ENCODE measurements around the gene PCDHGB3. TPM values are rescaled to one million over a fixed set of nuclear protein-coding genes. Genes with fewer than 3 reads are reported as not detected.

PCDHGB3 gene
- total RNA-seq, result 1 to 10 TPM; 1.2 to 6.3 (median 2.3) TPM

GRCh38 chr5:141369994-141370848 lies at the start of gene PCDHGB3:
Gene PCDHGB3 (plus strand): TSS chr5:141370242. CDS start chr5:141370395, 153 bp downstream.
- WGBS, 2 donors, result 19 to 28% methylated on average over 24 to 32 of the region's 32 CpGs
- peak within 1 kb of the TSS in 2 of 4 donors; percentile 21 to 34 for H3K4me3 ChIP-seq
- peaks cover 65 to 89% (median 83%) of the 10 kb centered on the region in 4 donors for H3K9me3 ChIP-seq
- no peaks in the 10 kb centered on the region for H3K4me1 ChIP-seq
- H3K27ac ChIP-seq, result no peak within 1 kb of the TSS
- TF ChIP-seq CTCF (IDR thresholded peaks at IDR 0.05) (peak in 1 of 6 experiments; percentile 23), EP300 (IDR thresholded peaks at IDR 0.05) (no peak), POLR2A (IDR thresholded peaks at IDR 0.05) (no peak), POLR2AphosphoS5 (IDR thresholded peaks at IDR 0.05) (no peak)
- peaks cover 0 to 3% (median 0%) of the 10 kb centered on the region in 4 donors for H3K27me3 ChIP-seq
- no peaks in the 10 kb centered on the region for H3K36me3 ChIP-seq
- DNase-seq (peak in 1 of 2 donors; percentile 13), ATAC-seq (ENCODE audit: low FRiP score in 2 of 2) (peak in 1 of 2 donors; percentile 48)

GRCh38 chr5:141322261-141322660 lies 47.8 kb upstream of the PCDHGB3 start:
- Histone ChIP-seq H3K27me3 (no peaks in the 10 kb centered on the region), H3K4me3 (no peak overlapping the region), H3K4me1 (peaks cover 0 to 9% (median 4%) of the 10 kb centered on the region in 4 donors), H3K36me3 (peaks cover 0 to 26% (median 11%) of the 10 kb centered on the region in 4 donors), H3K9me3 (peaks cover 36 to 70% (median 63%) of the 10 kb centered on the region in 4 donors), H3K27ac (no peak overlapping the region)
- no peak for DNase-seq
- 88 to 94% methylated on average over 3 of the region's 3 CpGs for WGBS, 2 donors
- no peak for ATAC-seq (ENCODE audit: low FRiP score in 2 of 2)
- no peak for TF ChIP-seq CTCF (IDR thresholded peaks at IDR 0.05)
- no peak for TF ChIP-seq POLR2A (IDR thresholded peaks at IDR 0.05)
- TF ChIP-seq EP300 (IDR thresholded peaks at IDR 0.05), result no peak
- TF ChIP-seq POLR2AphosphoS5 (IDR thresholded peaks at IDR 0.05), result no peak

GRCh38 chr5:141326088-141326854 lies 43.8 kb upstream of the PCDHGB3 start:
- Histone ChIP-seq H3K9me3 (peaks cover 30 to 58% (median 55%) of the 10 kb centered on the region in 4 donors), H3K4me1 (peaks cover 0 to 1% (median under 1%) of the 10 kb centered on the region in 4 donors), H3K4me3 (peak overlapping the region in 3 of 4 donors; percentile 19 to 45 (median 31)), H3K27ac (peak overlapping the region in 2 of 4 donors; percentile 30 to 49), H3K27me3 (no peaks in the 10 kb centered on the region), H3K36me3 (no peaks in the 10 kb centered on the region)
- DNase-seq (peak in 1 of 2 donors; percentile 48), ATAC-seq (ENCODE audit: low FRiP score in 2 of 2) (peak in 1 of 2 donors; percentile 73)
- TF ChIP-seq POLR2A (IDR thresholded peaks at IDR 0.05) (peak in 1 of 4 donors; percentile 12), POLR2AphosphoS5 (IDR thresholded peaks at IDR 0.05) (no peak), CTCF (IDR thresholded peaks at IDR 0.05) (peak in 3 of 6 experiments; percentile 22 to 26 (median 24)), EP300 (IDR thresholded peaks at IDR 0.05) (no peak)
- 11 to 19% methylated on average over 27 of the region's 27 CpGs for WGBS, 2 donors

GRCh38 chr5:141328231-141328630 lies 41.8 kb upstream of the PCDHGB3 start:
- ATAC-seq (ENCODE audit: low FRiP score in 2 of 2) (no peak), DNase-seq (no peak)
- H3K27ac ChIP-seq, result no peak overlapping the region
- H3K4me3 ChIP-seq, result no peak overlapping the region
- no peaks in the 10 kb centered on the region for H3K27me3 ChIP-seq
- TF ChIP-seq POLR2AphosphoS5 (IDR thresholded peaks at IDR 0.05), result no peak
- TF ChIP-seq POLR2A (IDR thresholded peaks at IDR 0.05), result no peak
- no peak for TF ChIP-seq EP300 (IDR thresholded peaks at IDR 0.05)
- peaks cover 42 to 71% (median 61%) of the 10 kb centered on the region in 4 donors for H3K9me3 ChIP-seq
- no peaks in the 10 kb centered on the region for H3K4me1 ChIP-seq
- no peaks in the 10 kb centered on the region for H3K36me3 ChIP-seq
- WGBS, 2 donors, result 73 to 81% methylated on average over 2 to 8 of the region's 8 CpGs
